ENCODE measurements around the gene UST.

- TF ChIP-seq CTCF (IDR thresholded peaks at IDR 0.05) = no peak
- TF ChIP-seq POLR2A (IDR thresholded peaks at IDR 0.05) = no peak
- no peak for TF ChIP-seq POLR2AphosphoS5 (IDR thresholded peaks at IDR 0.05)
These were observed 239.8 kb downstream of the UST start for GRCh38 chr6:148986608-148987007.
